Mesenchymal stem cell (in vitro differentiated cells and primary cell): Measurements from ENCODE around the gene AKAP6.
A peak's percentile ranks its signal among the peaks of the same experiment; 100 is the strongest.

Experiments used
- DNase-seq: peaks from one replicate; pipeline ENCODE4 v3.0.0-alpha.2; 2013
- H2AFZ ChIP-seq: one replicate; pipeline ENCODE4 v1.6.1; 2013; ENCODE audit warnings: low read depth, mild to moderate bottlenecking, control low read depth, inconsistent platforms, low read length, moderate library complexity
- H2AK5ac ChIP-seq: 2 replicates; pipeline ENCODE4 v1.6.1; 2013; ENCODE audit warnings: low read length, moderate library complexity, mild to moderate bottlenecking, inconsistent platforms; ENCODE audit not compliant: severe bottlenecking
- H2BK120ac ChIP-seq: one replicate; pipeline ENCODE4 v1.6.1; 2013; ENCODE audit warnings: low read depth, mild to moderate bottlenecking, inconsistent platforms, low read length, moderate library complexity
- H2BK12ac ChIP-seq, 2 experiments: one replicate each; pipeline ENCODE4 v1.6.1; 2013; ENCODE audit warnings: inconsistent platforms in 2 of 2, low read length in 2 of 2, mild to moderate bottlenecking in 2 of 2, moderate library complexity in 2 of 2, control low read depth in 1 of 2
- H2BK15ac ChIP-seq: one replicate; pipeline ENCODE4 v1.6.1; 2013; ENCODE audit warnings: mild to moderate bottlenecking, low read depth, inconsistent platforms; ENCODE audit not compliant: poor library complexity, severe bottlenecking
- H2BK5ac ChIP-seq: 2 replicates; pipeline ENCODE4 v1.6.1; 2013; ENCODE audit warnings: low read depth, mild to moderate bottlenecking, low read length, control low read depth, inconsistent platforms; ENCODE audit not compliant: poor library complexity, severe bottlenecking
- H3K14ac ChIP-seq, 2 experiments: one replicate each; pipeline ENCODE4 v1.6.1; 2013; ENCODE audit warnings: inconsistent platforms in 2 of 2, low read length in 2 of 2, control low read depth in 1 of 2, mild to moderate bottlenecking in 1 of 2, moderate library complexity in 1 of 2
- H3K18ac ChIP-seq, 2 experiments: one replicate each; pipeline ENCODE4 v1.6.1; 2013; ENCODE audit warnings: inconsistent platforms in 2 of 2, low read length in 2 of 2, control low read depth in 1 of 2, low read depth in 1 of 2, mild to moderate bottlenecking in 1 of 2
- H3K23ac ChIP-seq, 2 experiments: one replicate each; pipeline ENCODE4 v1.6.1; 2013; ENCODE audit warnings: inconsistent platforms in 2 of 2, low read length in 2 of 2, mild to moderate bottlenecking in 2 of 2, moderate library complexity in 2 of 2, control low read depth in 1 of 2
- H3K27ac ChIP-seq: 2 replicates; pipeline ENCODE4 v1.5.1; 2013; ENCODE audit warnings: mild to moderate bottlenecking, moderate library complexity, low read length, control low read depth, inconsistent platforms; ENCODE audit not compliant: poor library complexity, severe bottlenecking
- H3K27me3 ChIP-seq, 2 experiments: 2 replicates each; pipeline versions ENCODE4 v1.6.1 to v1.7.0; 2013; ENCODE audit warnings: low read length in 2 of 2, mild to moderate bottlenecking in 2 of 2, moderate library complexity in 2 of 2, control low read depth in 1 of 2, inconsistent platforms in 1 of 2; ENCODE audit not compliant: control insufficient read depth in 1 of 2, insufficient read depth in 1 of 2
- H3K36me3 ChIP-seq, 2 experiments: 2 replicates each; pipeline versions ENCODE4 v1.6.1 to v1.7.0; 2013; ENCODE audit warnings: low read length in 2 of 2, control low read depth in 1 of 2, inconsistent platforms in 1 of 2, low read depth in 1 of 2, mild to moderate bottlenecking in 1 of 2; ENCODE audit not compliant: insufficient read depth in 2 of 2, control insufficient read depth in 1 of 2
- H3K4ac ChIP-seq, 2 experiments: one replicate each; pipeline ENCODE4 v1.6.1; 2013; ENCODE audit warnings: inconsistent platforms in 2 of 2, low read length in 2 of 2, mild to moderate bottlenecking in 2 of 2, moderate library complexity in 2 of 2, control low read depth in 1 of 2, low read depth in 1 of 2
- H3K4me1 ChIP-seq: 2 replicates; pipeline ENCODE4 v1.6.1; 2013; ENCODE audit warnings: low read depth, low read length, control low read depth; ENCODE audit not compliant: control insufficient read depth, insufficient read depth
- H3K4me2 ChIP-seq: 2 replicates; pipeline ENCODE4 v1.6.1; 2013; ENCODE audit warnings: low read length, mild to moderate bottlenecking, inconsistent platforms; ENCODE audit not compliant: poor library complexity, severe bottlenecking
- H3K4me3 ChIP-seq, 2 experiments: 2 replicates each; pipeline versions ENCODE4 v1.5.1 to v1.7.0; 2013; ENCODE audit warnings: low read length in 2 of 2, mild to moderate bottlenecking in 2 of 2, control low read depth in 1 of 2, low read depth in 1 of 2; ENCODE audit not compliant: insufficient read depth in 1 of 2
- H3K79me1 ChIP-seq: replicated peaks from 2 replicates; pipeline ENCODE4 v1.6.1; 2013; ENCODE audit warnings: mild to moderate bottlenecking, control low read depth, low read length, inconsistent platforms; ENCODE audit not compliant: poor library complexity, severe bottlenecking
- H3K9ac ChIP-seq: 2 replicates; pipeline ENCODE4 v1.7.0; 2013; ENCODE audit warnings: mild to moderate bottlenecking, low read length, moderate library complexity
- H3K9me3 ChIP-seq: 2 replicates; pipeline ENCODE4 v1.7.0; 2013; ENCODE audit warnings: mild to moderate bottlenecking, low read length; ENCODE audit not compliant: control insufficient read depth
- H4K8ac ChIP-seq: one replicate; pipeline ENCODE4 v1.6.1; 2013; ENCODE audit warnings: inconsistent platforms, mild to moderate bottlenecking, low read length, moderate library complexity
- H4K91ac ChIP-seq: one replicate; pipeline ENCODE4 v1.6.1; 2013; ENCODE audit warnings: mild to moderate bottlenecking, low read length, inconsistent platforms
- WGBS: methylation state at CpG from one replicate; pipeline ENCODE4 v1.1.7; 2013; ENCODE audit warnings: mixed read lengths; 5-methylcytosine and 5-hydroxymethylcytosine counted together

The AKAP6 gene

GRCh38 chr14:32512813-32513212, 183.7 kb downstream of the AKAP6 start:
- Histone ChIP-seq H3K14ac (no peak overlapping the region), H3K4me1 (peaks cover 2% of the 10 kb centered on the region), H3K18ac (no peak overlapping the region), H3K79me1 (no peaks in the 10 kb centered on the region), H4K8ac (no peak overlapping the region), H2BK120ac (no peak overlapping the region), H3K9ac (no peak overlapping the region), H2AK5ac (no peak overlapping the region), H3K27me3 (peaks cover 0 to 6% of the 10 kb centered on the region in 2 experiments), H4K91ac (no peak overlapping the region), H2BK5ac (no peak overlapping the region), H3K9me3 (no peaks in the 10 kb centered on the region), H2AFZ (no peak overlapping the region), H3K27ac (no peak overlapping the region), H3K4ac (no peak overlapping the region), H2BK12ac (no peak overlapping the region), H3K36me3 (no peaks in the 10 kb centered on the region), H3K4me2 (no peak overlapping the region), H3K4me3 (no peak overlapping the region), H2BK15ac (no peak overlapping the region), H3K23ac (no peak overlapping the region)
- no peak for DNase-seq

DNA sequence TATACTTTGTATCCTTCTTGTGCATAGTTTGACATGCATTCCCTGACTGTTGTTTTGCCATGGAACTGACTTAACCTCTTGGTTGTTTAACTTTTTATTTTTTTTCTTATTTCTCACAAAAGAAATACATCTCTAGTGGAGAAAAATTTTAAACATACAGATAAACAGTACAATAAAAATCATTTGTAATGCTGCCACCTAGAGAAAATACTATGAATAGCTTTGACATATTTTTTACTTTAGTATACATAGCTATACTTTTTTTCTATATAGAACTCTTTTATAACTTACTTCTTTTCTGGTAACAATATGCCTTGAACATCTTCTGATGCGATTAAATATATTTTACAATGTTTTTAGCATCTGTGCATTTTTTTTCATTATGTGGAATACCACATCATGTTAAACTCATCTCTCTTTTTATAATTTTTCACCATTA, 184.5 kb downstream of the AKAP6 start:
- no peaks in the 10 kb centered on the region for H3K79me1 ChIP-seq
- H3K14ac ChIP-seq, result no peak overlapping the region
- H2BK120ac ChIP-seq, result no peak overlapping the region

GRCh38 chr14:32514236-32514635, 185.1 kb downstream of the AKAP6 start:
- Histone ChIP-seq H3K4me1 (peaks cover 2% of the 10 kb centered on the region), H3K79me1 (no peaks in the 10 kb centered on the region), H2AK5ac (no peak overlapping the region), H3K4ac (no peak overlapping the region), H3K9me3 (no peaks in the 10 kb centered on the region), H2AFZ (no peak overlapping the region), H2BK12ac (no peak overlapping the region), H3K36me3 (no peaks in the 10 kb centered on the region), H3K4me2 (no peak overlapping the region), H3K23ac (no peak overlapping the region), H3K18ac (no peak overlapping the region), H3K27me3 (peaks cover 0 to 6% of the 10 kb centered on the region in 2 experiments), H2BK5ac (no peak overlapping the region), H3K9ac (peak overlapping the region; percentile 51), H4K91ac (no peak overlapping the region), H2BK120ac (no peak overlapping the region), H2BK15ac (no peak overlapping the region), H3K14ac (no peak overlapping the region), H3K4me3 (no peak overlapping the region), H4K8ac (no peak overlapping the region), H3K27ac (no peak overlapping the region)
- no peak for DNase-seq
- no CpG with 5 or more reads among the region's 1 CpG for WGBS

More for the DNA sequence above, 184.5 kb downstream of the AKAP6 start:
- no CpG with 5 or more reads among the region's 1 CpG for WGBS
- H3K4ac ChIP-seq, result no peak overlapping the region
- DNase-seq, result no peak
- no peak overlapping the region for H2BK15ac ChIP-seq
- no peak overlapping the region for H4K8ac ChIP-seq
- H2AK5ac ChIP-seq, result no peak overlapping the region
- no peak overlapping the region for H4K91ac ChIP-seq
- H3K36me3 ChIP-seq, result no peaks in the 10 kb centered on the region
- H3K4me2 ChIP-seq, result no peak overlapping the region
- H3K9ac ChIP-seq, result peak overlapping the region; percentile 51
- no peaks in the 10 kb centered on the region for H3K9me3 ChIP-seq
- H2BK5ac ChIP-seq, result no peak overlapping the region
- peaks cover 0 to 6% of the 10 kb centered on the region in 2 experiments for H3K27me3 ChIP-seq
- H2AFZ ChIP-seq, result no peak overlapping the region
- H3K4me3 ChIP-seq, result no peak overlapping the region
- H3K18ac ChIP-seq, result no peak overlapping the region
- no peak overlapping the region for H3K27ac ChIP-seq
- H3K4me1 ChIP-seq, result peaks cover 2% of the 10 kb centered on the region
- H2BK12ac ChIP-seq, result no peak overlapping the region
- H3K23ac ChIP-seq, result no peak overlapping the region

- H3K36me3 ChIP-seq, result no peaks in the 10 kb centered on the region
- H3K9me3 ChIP-seq, result no peaks in the 10 kb centered on the region
- H3K14ac ChIP-seq, result no peak overlapping the region
- no peak overlapping the region for H3K23ac ChIP-seq
- H3K4me3 ChIP-seq, result no peak overlapping the region
- no peak overlapping the region for H3K18ac ChIP-seq
- no peak overlapping the region for H2AFZ ChIP-seq
- H3K4ac ChIP-seq, result no peak overlapping the region
- no peak overlapping the region for H3K27ac ChIP-seq
- H2BK15ac ChIP-seq, result no peak overlapping the region
- H3K9ac ChIP-seq, result no peak overlapping the region
- H2BK12ac ChIP-seq, result no peak overlapping the region
- DNase-seq, result no peak
- H3K27me3 ChIP-seq, result peaks cover 0 to 6% of the 10 kb centered on the region in 2 experiments
- no peaks in the 10 kb centered on the region for H3K79me1 ChIP-seq
- no peak overlapping the region for H2AK5ac ChIP-seq
- H4K91ac ChIP-seq, result no peak overlapping the region
- H3K4me2 ChIP-seq, result no peak overlapping the region
- no peak overlapping the region for H2BK120ac ChIP-seq
- no peaks in the 10 kb centered on the region for H3K4me1 ChIP-seq
- no peak overlapping the region for H2BK5ac ChIP-seq
- H4K8ac ChIP-seq, result no peak overlapping the region
Observed at GRCh38 chr14:32514681-32515080, 185.6 kb downstream of the AKAP6 start.
